Measurements from ENCODE around the gene VASH1.

Gene VASH1

DNA sequence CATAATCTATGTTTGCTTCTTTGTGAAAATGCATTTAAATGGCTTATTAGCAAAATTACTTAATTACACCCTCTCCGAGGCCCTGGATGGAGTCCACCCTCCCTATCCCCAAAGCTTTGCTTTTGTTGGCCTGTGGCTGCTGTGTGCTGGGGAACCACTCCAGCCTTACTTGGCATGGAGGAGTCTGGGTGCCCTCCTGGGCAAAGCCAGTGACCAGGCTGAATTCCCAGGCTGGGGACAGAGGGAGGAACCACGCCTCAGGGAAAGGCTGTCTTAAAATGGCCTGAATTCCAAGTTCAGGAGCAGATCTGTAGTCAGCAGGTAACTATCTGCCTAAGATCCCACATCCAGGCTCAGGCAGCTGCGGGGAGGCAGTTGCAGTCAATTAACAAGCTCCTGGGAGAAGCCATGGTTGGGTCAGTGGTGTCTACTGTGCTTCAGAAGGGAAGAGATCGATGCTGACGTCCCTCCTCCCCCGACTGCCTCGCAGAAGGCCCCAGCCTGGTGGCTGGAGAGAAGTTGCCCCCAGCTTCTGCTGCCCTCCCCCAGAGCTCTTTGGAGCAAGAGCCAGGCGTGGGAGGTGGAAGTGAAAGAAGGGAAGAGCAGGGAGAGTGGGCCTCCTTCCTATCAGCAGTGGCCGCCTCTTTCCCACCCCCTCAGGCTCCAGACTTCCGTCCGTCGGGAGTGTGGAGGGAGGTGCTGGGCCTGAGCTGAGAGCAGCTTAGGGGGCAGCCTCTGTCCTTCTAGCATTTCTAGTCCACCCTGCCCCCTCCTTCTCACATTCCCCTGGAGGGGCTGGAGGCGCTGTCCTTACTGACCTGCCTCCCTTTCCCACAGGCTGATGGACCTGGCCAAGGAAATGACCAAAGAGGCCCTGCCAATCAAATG, 11.3 kb downstream of the VASH1 start:
- DNase-seq = no peak

- DNase-seq = no peak
Observed at GRCh38 chr14:76773188-76773885, 12.1 kb downstream of the VASH1 start.

DNA sequence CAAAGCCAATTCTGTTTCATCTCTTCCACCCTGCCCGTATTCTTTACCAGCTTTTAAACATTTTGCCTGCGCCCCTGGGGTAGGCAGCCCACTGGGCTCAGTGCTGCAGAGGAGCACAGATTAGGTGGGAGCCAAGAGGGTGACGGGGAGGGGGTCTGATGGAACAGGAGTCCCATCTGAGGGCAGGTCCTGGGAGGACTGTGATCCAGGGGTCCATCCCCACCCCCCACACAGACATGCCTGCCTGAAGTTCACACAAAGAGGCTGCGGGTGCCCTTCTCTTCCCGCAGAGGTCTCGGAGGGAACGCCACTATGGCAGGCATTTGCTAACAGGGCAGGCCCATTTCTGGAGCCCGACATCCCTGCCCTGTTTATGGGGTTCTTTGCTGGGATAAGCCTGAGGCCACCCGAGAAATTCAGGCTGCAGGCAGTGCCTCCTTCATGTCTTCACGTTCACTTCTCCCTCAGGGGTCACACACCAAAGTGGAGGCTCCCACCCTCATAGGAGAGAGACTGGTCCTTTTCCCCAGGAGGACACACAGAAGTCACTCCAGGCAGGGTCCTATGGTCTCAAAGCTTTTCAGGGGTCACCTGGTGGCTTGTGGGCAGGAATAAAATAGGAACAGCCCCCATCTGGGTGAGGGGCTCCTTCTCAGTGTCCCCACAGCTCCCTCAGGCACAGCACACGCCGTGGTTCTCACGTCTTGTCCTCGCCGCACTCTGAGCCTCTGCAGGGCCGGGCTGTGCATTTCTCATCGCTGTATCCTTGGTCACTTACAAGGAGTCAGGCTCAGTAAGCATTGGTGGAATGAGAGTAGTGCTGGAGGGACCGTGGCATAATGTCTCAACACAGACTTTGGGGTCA, 12.9 kb downstream of the VASH1 start:
- DNase-seq = no peak

DNA sequence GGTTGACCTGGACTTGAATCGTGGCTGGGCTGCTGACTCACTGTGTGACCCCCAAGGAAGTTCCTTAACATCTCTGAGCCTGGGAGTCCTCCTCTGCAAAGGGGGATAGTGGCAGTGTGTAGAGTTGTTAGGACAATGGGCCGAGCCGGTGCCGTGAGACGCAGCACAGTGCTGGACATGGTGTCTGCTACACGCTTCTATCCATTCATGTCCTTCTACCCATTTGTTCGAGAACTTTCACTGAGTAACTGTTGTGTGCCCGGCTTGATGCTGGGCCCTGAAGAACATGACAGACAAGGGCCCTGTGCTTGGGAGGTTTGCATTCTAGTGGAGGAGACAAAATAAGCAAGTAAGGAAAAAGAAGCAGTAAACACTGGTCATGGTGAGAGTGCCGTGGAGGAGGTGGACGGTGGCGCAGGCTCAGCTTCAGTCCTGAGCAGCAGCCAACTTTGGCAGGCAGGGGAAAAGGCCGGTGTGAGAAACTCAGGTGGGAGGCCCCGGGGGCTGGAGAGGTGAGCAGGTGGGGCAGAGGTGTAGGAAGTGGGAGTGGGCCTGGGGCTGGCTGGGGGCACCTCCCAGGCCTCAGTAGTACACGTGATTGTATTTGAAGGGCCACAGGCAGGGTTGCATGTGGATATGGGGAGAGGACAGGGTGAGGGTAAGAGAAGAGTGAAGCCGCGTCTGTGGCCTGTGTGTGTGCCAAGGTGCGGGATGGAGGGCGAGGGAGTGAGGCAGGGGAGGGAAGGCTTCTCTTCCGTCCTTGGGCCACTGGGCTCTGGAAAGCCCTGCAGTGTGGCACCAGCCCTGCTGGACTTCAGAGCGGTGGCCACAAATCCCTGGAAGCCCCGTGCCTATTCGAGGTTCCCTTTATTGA, 13.8 kb downstream of the VASH1 start:
- no peak for DNase-seq

DNA sequence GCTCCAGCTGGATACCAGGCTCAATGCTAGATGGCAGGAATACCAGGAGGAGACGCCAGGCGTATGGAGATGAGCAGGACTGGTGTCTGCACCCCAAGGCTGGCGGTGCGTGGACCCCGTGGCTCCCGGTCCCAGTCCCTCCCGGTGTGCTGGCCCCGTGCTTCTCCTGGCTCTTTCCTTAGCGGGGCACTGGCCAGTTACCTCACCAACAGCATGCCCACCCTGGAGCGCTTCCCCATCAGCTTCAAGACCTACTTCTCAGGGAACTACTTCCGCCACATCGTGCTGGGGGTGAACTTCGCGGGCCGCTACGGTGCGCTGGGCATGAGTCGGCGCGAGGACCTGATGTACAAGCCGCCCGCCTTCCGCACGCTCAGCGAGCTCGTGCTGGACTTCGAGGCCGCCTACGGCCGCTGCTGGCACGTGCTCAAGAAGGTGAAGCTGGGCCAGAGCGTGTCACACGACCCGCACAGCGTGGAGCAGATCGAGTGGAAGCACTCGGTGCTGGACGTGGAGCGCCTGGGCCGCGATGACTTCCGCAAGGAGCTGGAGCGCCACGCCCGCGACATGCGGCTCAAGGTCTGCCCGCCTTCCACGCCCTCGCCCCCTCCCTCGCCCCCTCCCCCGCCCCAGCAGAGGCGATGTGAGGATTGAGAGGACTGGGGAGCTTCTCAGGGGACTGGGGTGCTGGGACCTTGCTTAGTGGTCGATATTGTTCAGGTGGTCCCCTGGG, 14.6 kb downstream of the VASH1 start:
- DNase-seq = no peak

DNA sequence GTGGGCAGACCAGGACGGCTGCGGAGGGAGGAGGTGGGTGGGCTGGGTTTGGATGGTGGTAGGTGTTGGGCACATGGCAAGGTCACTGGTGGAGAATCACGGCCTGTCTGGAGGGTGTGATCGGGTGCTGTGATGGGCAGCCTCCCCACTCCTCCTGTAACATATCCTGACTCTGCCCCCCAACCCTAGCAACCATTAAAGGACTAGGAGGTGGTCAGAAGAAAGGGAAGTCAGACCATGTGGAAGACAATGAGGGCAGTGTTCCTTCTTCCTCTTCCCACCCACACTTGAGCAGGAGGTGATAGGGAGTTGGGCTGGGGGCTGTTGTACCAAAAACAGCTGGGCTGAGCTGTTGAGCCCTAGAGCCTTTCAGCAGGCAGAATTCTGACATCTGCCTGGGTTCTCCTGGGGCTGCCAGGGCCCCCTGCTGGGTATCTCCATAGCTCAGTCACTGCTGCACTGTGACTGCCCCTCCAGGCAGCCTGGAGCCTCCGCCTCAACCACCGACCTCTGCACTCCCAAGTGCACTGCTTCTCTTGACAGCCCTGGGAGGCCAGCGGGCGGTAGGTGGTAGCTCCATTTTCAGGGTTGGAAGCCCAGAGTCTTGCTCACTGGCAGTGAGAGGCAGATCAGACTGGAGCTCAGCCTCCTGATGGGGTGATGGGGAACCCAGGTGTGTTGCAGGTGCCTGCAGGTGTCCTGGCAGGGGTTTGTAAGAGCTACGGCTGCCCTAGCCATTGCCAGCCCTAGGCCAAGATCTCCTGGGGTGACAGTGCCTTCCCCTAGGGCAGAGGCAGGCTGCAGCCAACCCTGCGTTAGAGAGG, 15.4 kb downstream of the VASH1 start:
- no peak for DNase-seq

GRCh38 chr14:76777721-76778120, 16.5 kb downstream of the VASH1 start:
- no peak for DNase-seq

- no peak for DNase-seq
Observed at GRCh38 chr14:76778546-76779215, 17.4 kb downstream of the VASH1 start.

DNA sequence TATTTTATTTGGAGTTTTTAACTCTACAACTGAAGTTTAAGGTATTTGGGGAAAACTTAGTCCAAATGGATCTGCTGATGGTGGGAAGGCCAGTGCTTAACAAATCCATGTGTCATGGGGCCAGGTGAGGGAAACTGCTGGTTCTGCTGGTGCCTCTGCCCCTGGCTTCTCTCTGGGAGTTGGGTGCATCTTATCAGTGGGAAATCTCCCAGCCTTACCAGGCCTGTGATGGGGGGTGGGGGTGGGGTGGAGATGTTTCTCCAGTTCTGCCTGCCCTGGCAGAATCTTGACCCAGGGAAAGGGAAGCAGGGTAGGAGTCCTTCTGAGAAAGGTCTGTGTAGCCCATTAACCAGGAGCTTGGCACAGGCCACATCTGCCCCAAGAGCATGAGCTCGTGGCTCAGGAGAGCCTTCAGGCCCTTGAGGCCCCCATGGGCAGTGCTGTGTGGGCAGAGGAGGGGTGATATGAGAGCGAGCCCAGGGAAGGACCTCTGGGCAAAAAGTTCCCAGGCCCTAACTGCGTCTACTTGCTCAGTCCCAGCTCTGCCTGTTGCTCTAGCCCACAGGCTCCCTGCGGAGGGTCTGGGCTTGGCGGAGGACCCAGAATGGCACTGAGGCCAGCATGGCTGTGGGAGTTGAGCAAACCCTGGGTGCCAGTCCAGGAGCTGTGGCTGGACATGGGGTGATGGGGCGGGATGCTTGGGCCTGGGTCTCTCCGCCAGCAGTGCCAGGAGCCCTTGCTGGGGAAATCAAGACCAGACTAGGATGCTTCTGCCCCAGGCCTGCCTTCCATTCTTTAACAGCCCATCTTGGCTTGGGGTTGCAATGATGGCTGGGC, 18.2 kb downstream of the VASH1 start:
- no peak for DNase-seq

- DNase-seq = no peak
Observed at GRCh38 chr14:76780058-76780345, 18.7 kb downstream of the VASH1 start.

DNA sequence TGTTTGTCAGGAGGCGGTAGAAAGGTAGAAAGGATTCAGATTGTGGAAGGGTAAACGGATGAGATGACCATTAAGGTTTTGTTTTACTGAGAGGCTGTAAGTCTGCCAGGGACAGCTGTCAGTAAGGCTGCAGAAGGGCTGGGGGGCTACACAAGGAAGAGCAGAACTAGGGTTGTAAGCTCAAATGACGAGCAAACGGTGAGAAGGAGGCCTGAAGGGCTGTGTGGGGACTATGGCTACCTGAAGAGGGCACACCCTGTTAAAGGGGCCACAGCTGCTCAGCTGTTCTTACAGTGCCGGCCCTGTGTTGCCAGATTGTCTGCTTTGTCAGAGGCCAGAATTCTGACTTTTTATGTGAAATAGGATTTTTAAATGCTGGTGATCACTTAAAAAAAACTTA, 19.1 kb downstream of the VASH1 start:
- no peak for DNase-seq

DNA sequence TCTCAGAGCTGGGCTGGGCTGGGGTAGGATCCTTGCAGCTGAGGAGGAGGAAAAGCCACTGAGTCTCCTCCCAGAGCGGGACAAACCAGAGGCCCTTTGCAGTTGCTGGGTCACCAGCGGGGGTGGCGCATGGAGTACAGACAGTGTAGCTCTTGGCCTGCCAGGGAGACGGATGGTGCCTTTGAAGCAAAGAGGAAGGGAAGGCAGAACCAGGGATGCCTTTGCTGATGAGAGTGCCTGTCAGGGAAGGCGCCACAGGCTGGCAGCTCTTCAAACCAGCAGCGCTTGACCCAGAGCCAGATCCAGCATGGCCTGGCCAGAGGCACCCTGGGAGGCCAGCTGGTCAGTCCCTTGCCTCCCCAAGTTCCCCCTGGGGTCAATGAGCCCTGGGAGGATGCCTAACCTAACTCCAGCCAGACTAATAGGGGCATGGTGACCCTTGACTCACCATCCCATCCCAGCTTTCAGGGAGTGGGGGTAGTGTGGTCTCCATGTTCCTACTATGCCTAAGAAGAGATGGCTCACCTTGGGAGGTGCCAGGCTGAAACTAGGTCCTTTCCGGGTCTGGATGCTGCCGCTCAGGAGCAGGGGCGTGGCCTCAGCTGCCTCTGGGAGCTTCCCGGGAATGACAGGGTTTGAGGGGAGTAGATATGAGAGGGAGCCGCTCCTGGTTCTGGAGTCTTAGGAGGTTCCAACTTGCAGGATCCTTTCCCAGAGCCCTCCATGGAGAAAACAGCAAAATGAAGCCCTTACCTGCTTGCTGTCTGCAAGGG, 19.8 kb downstream of the VASH1 start:
- DNase-seq = no peak

GRCh38 chr14:76781648-76782051, 20.4 kb downstream of the VASH1 start:
- DNase-seq = no peak

- no peak for DNase-seq
Observed at GRCh38 chr14:76782115-76782884, 21.0 kb downstream of the VASH1 start.

- DNase-seq = no peak
Observed at GRCh38 chr14:76782885-76783566, 21.8 kb downstream of the VASH1 start.

GRCh38 chr14:76784266-76784874, 23.1 kb downstream of the VASH1 start:
- DNase-seq = no peak

DNA sequence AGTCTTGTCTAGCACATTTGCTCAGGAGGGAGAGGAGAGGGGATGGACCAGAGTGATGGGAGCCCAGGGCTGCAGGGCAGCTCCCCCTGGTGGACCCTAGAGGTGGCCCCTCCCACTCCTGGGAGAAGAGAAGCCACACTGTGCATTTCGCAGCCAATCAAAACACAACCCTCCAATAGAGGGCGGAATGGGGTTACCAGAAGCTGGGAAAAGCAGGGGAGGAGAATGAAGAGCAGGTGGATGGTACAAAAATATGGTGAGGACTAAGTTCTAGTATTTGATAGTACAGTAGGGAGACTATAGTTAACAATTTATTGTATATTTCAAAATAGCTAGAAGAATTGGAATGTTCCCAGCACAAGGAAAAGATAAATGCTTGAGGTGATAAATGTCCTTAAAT, 23.6 kb downstream of the VASH1 start:
- no peak for DNase-seq

All from GF-D8 (cell line).